IMR-90 (cell line): ENCODE results near the gene DNAH6. TPM values are rescaled to one million over a fixed set of nuclear protein-coding genes. Genes with fewer than 3 reads are reported as not detected.

Experiments used
- ATAC-seq: fragments of 200-7000 bp; cut with Tn5 transposase; 2 replicates; pipeline ENCODE4 v1.9.1; 2020; ENCODE audit warnings: low read depth, mild to moderate bottlenecking, moderate library complexity
- BruUV-seq: library from RNA; stranded (reverse); fragments of 400-500 nt; replicated peaks from 2 replicates; lab custom pipeline; 2021; lab: Mats Ljungman, UMichigan
- CTCF ChIA-PET: fragments of 300-600 bp; formaldehyde crosslinking; extraction: SDS; loops from one replicate; lab custom pipeline; 2021; ENCODE audit warnings: antibody characterized with exemption; lab: Yijun Ruan, JAX
- POLR2A ChIA-PET: fragments of 300-600 bp; sonication (Branson Sonifier 250); formaldehyde crosslinking; loops from one replicate; lab custom pipeline; 2022; ENCODE audit warnings: antibody characterized with exemption; ENCODE audit not compliant: unreplicated experiment; lab: Charles Lee
- DNase-seq: peaks from one replicate; pipeline ENCODE4 v3.0.0; 2013
- H2AFZ ChIP-seq: replicated peaks from 2 replicates; pipeline ENCODE3; 2013; ENCODE audit warnings: low read length, mild to moderate bottlenecking; ENCODE audit not compliant: poor library complexity
- H2AK5ac ChIP-seq: 2 replicates; pipeline ENCODE4 v1.6.1; 2013; ENCODE audit warnings: low read depth, low read length, inconsistent platforms
- H2AK9ac ChIP-seq: replicated peaks from 2 replicates; pipeline ENCODE3; 2013; ENCODE audit warnings: mild to moderate bottlenecking, low read depth, low read length, moderate library complexity; ENCODE audit not compliant: poor library complexity
- H2BK120ac ChIP-seq: 2 replicates; pipeline ENCODE4 v1.6.1; 2013; ENCODE audit warnings: low read depth, low read length, inconsistent platforms
- H2BK15ac ChIP-seq: 3 replicates; pipeline ENCODE4 v1.6.1; 2013; ENCODE audit warnings: low read depth, low read length, inconsistent platforms
- H2BK20ac ChIP-seq: 2 replicates; pipeline ENCODE4 v1.6.1; 2013; ENCODE audit warnings: low read depth, mild to moderate bottlenecking, inconsistent platforms, low read length, moderate library complexity
- H2BK5ac ChIP-seq: 2 replicates; pipeline ENCODE4 v1.6.1; 2013; ENCODE audit warnings: mild to moderate bottlenecking, low read depth, low read length, inconsistent platforms; ENCODE audit not compliant: poor library complexity, severe bottlenecking
- H3K14ac ChIP-seq: replicated peaks from 2 replicates; pipeline ENCODE4 v1.6.1; 2013; ENCODE audit warnings: low read depth, low read length, inconsistent platforms
- H3K18ac ChIP-seq: 2 replicates; pipeline ENCODE4 v1.6.1; 2013; ENCODE audit warnings: low read depth, low read length, control low read depth
- H3K23ac ChIP-seq: 2 replicates; pipeline ENCODE4 v1.6.1; 2013; ENCODE audit warnings: low read depth, low read length, inconsistent platforms
- H3K27ac ChIP-seq: 2 replicates; pipeline ENCODE4 v1.5.1; 2013; ENCODE audit warnings: mild to moderate bottlenecking, control low read depth, low read length; ENCODE audit not compliant: insufficient read depth
- H3K27me3 ChIP-seq: 2 replicates; pipeline ENCODE4 v1.6.1; 2013; ENCODE audit warnings: low read length; ENCODE audit not compliant: control insufficient read depth, insufficient read depth
- H3K36me3 ChIP-seq: 2 replicates; pipeline ENCODE4 v1.6.1; 2013; ENCODE audit warnings: low read length, mixed read lengths; ENCODE audit not compliant: control insufficient read depth, insufficient read depth
- H3K4ac ChIP-seq: 2 replicates; pipeline ENCODE4 v1.6.1; 2013; ENCODE audit warnings: low read depth, low read length, inconsistent platforms
- H3K4me1 ChIP-seq: 2 replicates; pipeline ENCODE4 v1.6.1; 2013; ENCODE audit warnings: low read length, mixed read lengths; ENCODE audit not compliant: control insufficient read depth, insufficient read depth
- H3K4me2 ChIP-seq: 2 replicates; pipeline ENCODE4 v1.6.1; 2013; ENCODE audit warnings: low read depth, mild to moderate bottlenecking, control low read depth, low read length, moderate library complexity
- H3K4me3 ChIP-seq: 2 replicates; pipeline ENCODE4 v1.5.1; 2013; ENCODE audit warnings: low read depth, mild to moderate bottlenecking, control low read depth, low read length, moderate library complexity; ENCODE audit not compliant: insufficient read depth
- H3K56ac ChIP-seq: 2 replicates; pipeline ENCODE4 v1.6.1; 2013; ENCODE audit warnings: low read length, inconsistent platforms; ENCODE audit not compliant: insufficient read depth; ENCODE audit errors: extremely low read depth
- H3K79me1 ChIP-seq, 2 experiments: 2 replicates each; pipeline ENCODE4 v1.6.1; 2013; ENCODE audit warnings: low read length in 2 of 2, inconsistent platforms in 1 of 2, low read depth in 1 of 2
- H3K9ac ChIP-seq: 2 replicates; pipeline ENCODE4 v1.6.1; 2013; ENCODE audit warnings: low read depth, low read length, control low read depth
- H3K9me1 ChIP-seq: 2 replicates; pipeline ENCODE4 v1.6.1; 2013; ENCODE audit warnings: low read length, inconsistent platforms; ENCODE audit not compliant: insufficient read depth
- H3K9me3 ChIP-seq: 2 replicates; pipeline ENCODE4 v1.6.1; 2013; ENCODE audit warnings: low read length; ENCODE audit not compliant: control insufficient read depth, insufficient read depth
- H4K20me1 ChIP-seq: 2 replicates; pipeline ENCODE4 v1.6.1; 2013; ENCODE audit warnings: low read length, inconsistent platforms; ENCODE audit not compliant: insufficient read depth
- H4K5ac ChIP-seq: 2 replicates; pipeline ENCODE4 v1.6.1; 2013; ENCODE audit warnings: mild to moderate bottlenecking, low read depth, low read length, control low read depth
- H4K8ac ChIP-seq, 2 experiments: 2 replicates each; pipeline ENCODE4 v1.6.1; 2013; ENCODE audit warnings: low read depth in 2 of 2, low read length in 2 of 2, control low read depth in 1 of 2, inconsistent platforms in 1 of 2
- H4K91ac ChIP-seq: 2 replicates; pipeline ENCODE4 v1.6.1; 2013; ENCODE audit warnings: low read depth, low read length, inconsistent platforms; ENCODE audit not compliant: insufficient read depth
- BHLHE40 ChIP-seq: fragments of 150-350 bp; IDR thresholded peaks from 2 replicates; pipeline ENCODE4 v1.6.1; 2016; ENCODE audit warnings: mild to moderate bottlenecking, low read depth, low read length
- MAFK ChIP-seq: IDR thresholded peaks from 2 replicates; pipeline ENCODE4 v1.6.1; 2012; ENCODE audit warnings: low read depth, low read length, improper control_type of control experiment
- MAZ ChIP-seq: IDR thresholded peaks from 2 replicates; pipeline ENCODE4 v1.6.1; 2012; ENCODE audit warnings: low read depth, mild to moderate bottlenecking, low read length, improper control_type of control experiment, moderate library complexity, borderline replicate concordance
- NFE2L2 ChIP-seq: fragments of 150-350 bp; IDR thresholded peaks from 2 replicates; pipeline ENCODE4 v1.6.1; 2016; ENCODE audit warnings: low read depth, mild to moderate bottlenecking, low read length
- RCOR1 ChIP-seq: IDR thresholded peaks from 2 replicates; pipeline ENCODE4 v1.6.1; 2012; ENCODE audit warnings: mild to moderate bottlenecking, low read length, improper control_type of control experiment; ENCODE audit not compliant: insufficient replicate concordance
- SMC3 ChIP-seq: fragments of 150-350 bp; IDR thresholded peaks from 2 replicates; pipeline ENCODE4 v1.6.1; 2016; ENCODE audit warnings: low read depth, mild to moderate bottlenecking, antibody characterized with exemption, low read length, moderate library complexity
- WGBS, 2 experiments: methylation state at CpG; one replicate each; pipeline versions ENCODE4 v1.1.5 to v1.1.7; 2013; ENCODE audit warnings: missing lambda C conversion rate in 2 of 2; ENCODE audit not compliant: insufficient read length in 1 of 2; ENCODE audit errors: extremely low coverage in 2 of 2; 5-methylcytosine and 5-hydroxymethylcytosine counted together
- dilution Hi-C: fragments of 300-500 bp; cut with HindIII; formaldehyde crosslinking; loops from one replicate; pipeline ENCODE4 v1.14.3; 2018; ENCODE audit warnings: low sequenced_read_pairs; ENCODE audit not compliant: unreplicated experiment
- in situ Hi-C: fragments of 300-500 bp; cut with MboI; formaldehyde crosslinking; loops from 3 replicates; pipeline ENCODE4 v1.14.3; 2019; ENCODE audit warnings: low sequenced_read_pairs, inconsistent platforms, mixed read lengths
- intact Hi-C: fragments of 100-400 bp; cut with micrococcal nuclease; formaldehyde crosslinking; loops from 2 replicates; pipeline ENCODE4 v1.10.0; 2022
- polyA plus RNA-seq, 3 experiments: library from polyadenylated mRNA; depleted of rRNA; stranded (reverse); fragments of >200 nt; gene quantifications; 2 replicates each; pipeline ENCODE4 v1.2.3, GENCODE V29; 2012; ENCODE audit warnings: low replicate concordance in 1 of 3
- total RNA-seq: library from RNA; depleted of rRNA; stranded (reverse); fragments of >200 nt; gene quantifications from 2 replicates; pipeline ENCODE4 v1.2.3, GENCODE V29; 2012
- TF ChIP-seq, protein P1 (sequence below): fragments of 150-350 bp; IDR thresholded peaks from 2 replicates; pipeline ENCODE4 v1.6.1; 2017; ENCODE audit warnings: mild to moderate bottlenecking, antibody characterized with exemption, low read length, low read depth

DNAH6 gene
- total and polyA plus RNA-seq, 2 of the 4 experiments (the other 2 are of a cell fraction): under 0.01 to 0.07 TPM

DNA sequence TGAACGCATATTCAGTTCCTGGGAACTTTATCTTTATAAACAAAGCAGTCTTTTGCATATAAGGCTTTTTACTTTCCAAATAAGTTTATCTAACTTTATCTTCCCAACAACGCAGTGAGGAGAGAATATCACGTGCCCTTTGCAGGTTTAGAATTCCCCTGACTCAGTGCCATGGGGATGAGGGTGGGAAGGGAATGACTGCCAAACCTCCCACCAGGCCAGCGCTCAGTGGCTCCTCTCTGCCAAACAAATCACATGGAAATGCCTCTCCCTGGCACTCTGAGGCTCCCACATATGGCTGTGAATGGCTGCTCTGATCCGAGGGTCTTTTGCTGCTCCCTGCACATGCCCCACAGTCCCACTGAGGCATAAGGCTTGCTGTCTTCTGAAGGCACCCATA lies 158.3 kb downstream of the DNAH6 start:
- H3K23ac ChIP-seq: no peak overlapping the region
- intact Hi-C loops (no loop called here), in situ Hi-C loops (no loop called here), dilution Hi-C loops (no loop called here)
- no peak overlapping the region for H2BK120ac ChIP-seq
- H2BK20ac ChIP-seq: no peak overlapping the region
- H2BK5ac ChIP-seq: no peak overlapping the region
- BruUV-seq: no TSS peak
- H3K56ac ChIP-seq: no peak overlapping the region
- no peak overlapping the region for H4K91ac ChIP-seq
- POLR2A ChIA-PET: no interaction called here
- H3K4me1 ChIP-seq: peaks cover 3% of the 10 kb centered on the region; the same call in 1 of the 2 replicates
- H3K14ac ChIP-seq: no peak overlapping the region
- H4K20me1 ChIP-seq: no peaks in the 10 kb centered on the region
- CTCF ChIA-PET: no interaction called here
- no peak overlapping the region for H2BK15ac ChIP-seq
- no peaks in the 10 kb centered on the region for H3K36me3 ChIP-seq
- H3K79me1 ChIP-seq: no peaks in the 10 kb centered on the region
- no peak overlapping the region for H3K4ac ChIP-seq
- H3K4me3 ChIP-seq: no peak overlapping the region
- 64% methylated on average over 1 of the region's 5 CpGs; no CpG with 5 or more reads in 1 of the 2 experiments for WGBS, 2 experiments
- H4K5ac ChIP-seq: no peak overlapping the region
- peaks cover 18% of the 10 kb centered on the region; the same call in 1 of the 2 replicates for H3K27me3 ChIP-seq
- H2AK5ac ChIP-seq: no peak overlapping the region
- DNase-seq (peak; percentile 35), ATAC-seq (no peak)
- no peak overlapping the region for H3K18ac ChIP-seq
- TF ChIP-seq MAZ: no peak
- no peak for TF ChIP-seq RCOR1
- TF ChIP-seq, protein P1, sequence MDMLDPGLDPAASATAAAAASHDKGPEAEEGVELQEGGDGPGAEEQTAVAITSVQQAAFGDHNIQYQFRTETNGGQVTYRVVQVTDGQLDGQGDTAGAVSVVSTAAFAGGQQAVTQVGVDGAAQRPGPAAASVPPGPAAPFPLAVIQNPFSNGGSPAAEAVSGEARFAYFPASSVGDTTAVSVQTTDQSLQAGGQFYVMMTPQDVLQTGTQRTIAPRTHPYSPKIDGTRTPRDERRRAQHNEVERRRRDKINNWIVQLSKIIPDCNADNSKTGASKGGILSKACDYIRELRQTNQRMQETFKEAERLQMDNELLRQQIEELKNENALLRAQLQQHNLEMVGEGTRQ: peak; percentile 44; the same call in 1 of the 2 replicates
- no peak for TF ChIP-seq SMC3
- TF ChIP-seq NFE2L2: no peak
- TF ChIP-seq MAFK: no peak
- peak; percentile 10; the same call in 1 of the 2 replicates for TF ChIP-seq BHLHE40
- peaks cover 7% of the 10 kb centered on the region for H3K9me1 ChIP-seq
- no peak overlapping the region for H3K4me2 ChIP-seq
- no peak overlapping the region for H3K9ac ChIP-seq
- H2AFZ ChIP-seq: peak overlapping the region; percentile 38
- no peaks in the 10 kb centered on the region for H3K9me3 ChIP-seq
- H4K8ac ChIP-seq: no peak overlapping the region
- no peak overlapping the region for H2AK9ac ChIP-seq
- no peak overlapping the region for H3K27ac ChIP-seq
